NCI-H1092 treated with DMSO at 0.1 percent for 48 hours (cell line): Measurements from ENCODE around the gene MIPOL1.
A peak's percentile ranks its signal among the peaks of the same experiment; 100 is the strongest.

ENCODE experiments used
- DNase-seq: peaks from one replicate; lab custom pipeline; 2025; lab: John Stamatoyannopoulos, UW

Gene MIPOL1

DNA sequence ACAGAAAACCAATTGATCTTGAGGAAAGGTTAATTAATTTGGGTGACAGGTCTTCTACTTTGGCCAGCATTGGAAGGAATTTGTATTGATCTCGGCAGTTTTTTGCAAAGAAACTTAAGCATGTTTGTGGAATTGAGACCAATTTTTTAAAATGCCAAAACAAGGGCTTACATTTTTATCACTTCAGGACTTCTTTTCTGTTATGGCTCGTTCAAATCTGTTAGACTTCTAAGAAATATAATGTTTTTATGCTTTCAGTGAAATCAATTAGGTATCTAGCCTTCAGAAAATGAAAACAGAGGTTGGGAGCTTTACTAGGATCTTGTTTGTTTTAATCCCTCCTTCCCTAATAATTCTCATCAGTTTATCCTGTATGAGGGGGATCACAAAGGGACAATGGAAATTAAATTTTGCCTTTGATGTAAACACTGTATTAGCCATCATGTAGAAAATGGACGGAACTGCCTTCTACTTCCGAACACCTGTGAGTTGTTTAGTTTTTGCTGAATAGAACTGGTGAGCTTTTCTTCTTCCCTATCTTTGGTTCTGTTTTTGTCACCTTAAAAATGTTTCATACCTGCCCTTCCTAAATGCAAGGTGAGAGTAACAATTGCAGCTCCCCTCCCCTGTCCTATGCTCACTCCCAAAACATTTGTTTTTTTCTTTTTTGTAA, 389.5 kb downstream of the MIPOL1 start:
- DNase-seq: peak; percentile 88

DNA sequence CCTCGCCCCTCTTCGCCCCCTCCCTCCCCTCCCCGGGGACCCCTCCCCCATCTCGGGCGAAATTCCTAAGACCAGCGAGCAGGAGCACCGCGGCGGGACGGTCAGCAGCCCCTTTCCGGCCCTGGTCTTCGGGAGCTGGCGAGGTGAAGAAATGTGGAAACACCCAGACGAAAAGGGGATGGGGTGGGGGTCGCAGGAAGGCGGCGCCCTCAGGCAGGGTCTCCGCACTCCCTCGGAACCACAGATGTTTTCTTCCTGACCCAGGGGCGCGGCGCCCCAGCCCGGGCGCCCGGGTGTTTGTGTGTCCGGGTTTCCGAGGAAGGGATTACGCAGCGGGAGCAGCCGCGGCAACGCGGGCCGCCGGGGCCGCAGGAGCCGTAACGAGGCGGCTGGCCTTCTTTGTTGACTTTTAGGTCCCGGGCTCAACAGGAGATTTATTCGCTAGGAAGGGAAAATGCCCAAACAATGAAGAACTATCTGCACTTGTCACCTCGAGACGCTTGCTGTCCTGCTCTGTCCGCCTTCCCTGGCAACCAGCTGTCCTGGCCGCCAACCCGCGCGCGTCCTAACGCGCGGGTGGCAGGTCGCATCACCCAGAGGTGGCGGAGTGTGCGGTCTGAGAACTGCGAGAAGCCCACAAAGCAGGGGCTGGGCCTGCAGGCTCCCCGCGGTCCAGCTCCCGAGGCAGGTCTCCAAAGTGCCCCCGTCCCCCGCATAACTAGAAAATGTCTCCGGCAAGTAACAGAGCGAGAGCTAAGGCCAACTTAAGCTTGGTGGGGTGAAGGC, 390.3 kb downstream of the MIPOL1 start:
- peak; percentile 87 for DNase-seq

DNA sequence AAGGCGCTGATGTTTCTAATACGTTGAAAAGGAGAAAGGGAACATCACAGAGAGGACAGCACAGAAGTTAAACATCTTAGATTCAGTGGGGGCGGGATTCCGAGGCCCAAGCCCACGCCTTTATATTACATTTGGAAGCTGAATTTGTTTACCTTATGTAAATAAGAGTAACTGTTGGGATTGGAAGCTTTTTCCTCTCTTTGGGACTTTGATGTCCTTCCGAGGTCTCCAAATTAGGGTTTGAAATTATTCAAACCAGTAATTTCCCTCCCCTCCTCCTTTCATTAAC, 390.9 kb downstream of the MIPOL1 start:
- peak; percentile 89 for DNase-seq

DNA sequence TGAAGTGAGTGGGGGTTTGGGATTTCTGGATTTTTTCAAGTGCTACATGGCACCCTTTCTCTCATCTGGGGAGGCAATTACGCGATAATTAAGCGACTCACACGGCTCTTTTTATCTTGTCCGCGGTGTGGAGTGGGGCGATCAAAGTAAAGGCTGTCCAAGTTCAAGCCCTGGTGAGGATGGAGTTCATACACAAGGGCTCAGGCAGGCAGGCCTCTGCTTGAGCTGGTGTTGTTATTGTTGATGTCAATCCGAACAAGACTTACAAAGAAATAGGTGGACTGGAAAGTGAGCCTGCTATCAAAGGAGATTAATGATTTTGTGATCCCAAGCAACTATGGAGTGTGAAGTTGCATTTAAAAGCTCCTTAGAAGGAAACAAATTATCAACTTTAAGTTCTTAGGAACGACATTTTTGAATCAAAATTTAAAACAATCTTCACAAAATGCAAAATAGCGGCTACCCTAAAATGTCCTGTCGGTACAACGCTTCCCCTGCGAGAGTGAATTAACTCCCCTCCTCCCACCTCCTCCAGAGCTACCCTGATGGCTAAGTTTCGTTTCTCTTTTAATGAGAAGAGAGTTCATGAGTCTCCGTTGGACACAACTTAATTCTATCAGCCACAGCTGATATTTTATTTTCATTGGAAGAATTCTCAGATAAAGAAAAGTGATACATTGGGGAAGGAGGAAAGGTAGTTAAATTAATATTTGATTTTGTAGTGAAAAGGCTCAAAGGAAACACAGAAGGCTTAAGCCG, 391.4 kb downstream of the MIPOL1 start:
- DNase-seq: peak; percentile 90

DNA sequence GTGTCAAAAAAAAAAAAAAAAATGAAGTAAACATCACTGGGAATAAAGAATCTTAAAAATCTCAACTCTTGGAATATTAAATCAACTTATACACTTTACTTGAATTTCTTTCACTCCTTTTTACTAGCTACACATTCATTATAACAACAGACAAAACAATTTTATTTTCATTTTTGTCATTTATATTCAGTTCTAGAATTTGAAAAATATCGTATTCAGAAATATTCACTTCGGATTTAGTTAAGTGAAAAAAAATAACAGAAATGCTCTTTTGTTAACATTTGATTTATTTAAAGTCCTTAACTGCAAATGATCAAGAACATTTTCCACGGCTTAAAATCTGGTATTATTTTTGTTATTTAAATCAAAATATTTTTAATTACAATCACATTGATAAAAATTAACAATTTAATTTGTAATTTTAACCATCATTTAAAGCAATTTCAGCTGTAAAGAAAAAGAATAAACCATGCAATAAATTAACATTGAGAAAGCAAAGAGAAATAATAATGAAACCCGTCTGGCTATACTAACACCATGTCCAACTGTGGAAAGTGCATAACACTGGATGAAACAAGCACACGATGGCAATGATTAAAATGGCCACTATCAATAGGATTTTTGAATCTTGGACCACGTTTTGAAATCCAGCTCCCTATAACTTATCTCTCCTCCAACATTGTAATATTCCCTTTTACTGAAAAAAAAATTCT, 392.1 kb downstream of the MIPOL1 start:
- peak; percentile 87 for DNase-seq

DNA sequence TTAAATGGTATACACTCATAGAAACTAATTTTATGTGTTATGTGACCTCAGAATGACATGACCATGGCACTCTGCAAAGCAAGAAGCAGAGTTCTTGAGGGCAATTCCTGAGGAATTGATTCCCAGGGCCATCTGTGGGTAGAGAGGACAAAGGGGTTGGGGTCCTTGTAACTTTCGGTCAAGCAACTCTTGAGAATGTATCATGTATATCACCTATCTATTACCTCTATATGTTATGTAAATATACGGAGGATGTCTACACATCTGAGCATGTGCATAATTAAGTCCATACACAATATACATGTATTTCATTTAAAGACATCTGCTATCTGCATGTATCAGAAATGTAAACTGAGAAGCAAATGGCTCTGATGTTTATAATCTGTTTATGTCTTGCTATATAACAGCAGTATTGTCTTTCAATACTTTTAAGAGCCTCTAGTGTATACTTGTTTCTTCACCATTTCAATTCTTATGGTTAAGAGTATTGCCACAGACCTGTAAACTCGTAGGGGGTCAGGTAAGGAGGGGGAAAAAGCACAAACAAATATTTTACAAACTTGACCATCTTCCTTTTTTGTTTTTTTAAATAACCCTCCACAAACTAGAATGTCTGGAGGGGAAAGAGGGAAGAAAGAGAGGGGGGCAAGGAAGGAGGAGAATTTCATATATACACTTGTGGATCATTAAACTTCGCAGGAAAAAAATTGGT, 392.8 kb downstream of the MIPOL1 start:
- peak; percentile 86 for DNase-seq

DNA sequence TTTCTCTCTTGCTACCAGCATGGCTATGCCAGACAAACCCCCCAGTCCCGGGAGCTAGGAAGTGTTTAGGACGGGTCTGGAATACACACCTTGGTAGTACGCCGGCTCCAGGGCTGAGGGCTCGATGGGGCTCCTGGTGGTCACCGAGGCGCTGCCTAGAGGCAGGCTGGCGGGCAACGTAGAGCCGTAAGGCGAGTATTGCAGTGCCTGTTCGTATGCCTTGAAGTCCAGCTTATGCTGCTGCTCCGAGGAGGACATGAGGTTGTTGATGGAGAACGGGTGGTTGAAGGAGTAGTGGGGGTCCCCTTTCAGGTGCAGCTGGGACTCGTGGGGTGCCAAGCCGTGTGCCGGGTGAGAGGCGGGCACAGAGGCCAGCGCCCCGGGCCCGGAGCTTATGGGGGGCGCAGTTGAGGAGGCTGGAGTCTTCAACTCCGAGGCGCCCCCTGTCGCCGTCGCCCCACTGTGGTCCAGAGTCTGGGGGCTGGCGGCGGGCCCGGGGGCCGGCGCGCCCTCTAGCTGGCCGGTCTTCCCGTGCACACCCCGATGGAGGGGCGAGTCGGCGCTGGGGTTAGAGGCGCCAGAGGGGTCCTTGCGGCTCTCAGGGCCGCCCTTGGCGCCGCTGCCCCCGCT, 393.7 kb downstream of the MIPOL1 start:
- peak; percentile 92 for DNase-seq

DNA sequence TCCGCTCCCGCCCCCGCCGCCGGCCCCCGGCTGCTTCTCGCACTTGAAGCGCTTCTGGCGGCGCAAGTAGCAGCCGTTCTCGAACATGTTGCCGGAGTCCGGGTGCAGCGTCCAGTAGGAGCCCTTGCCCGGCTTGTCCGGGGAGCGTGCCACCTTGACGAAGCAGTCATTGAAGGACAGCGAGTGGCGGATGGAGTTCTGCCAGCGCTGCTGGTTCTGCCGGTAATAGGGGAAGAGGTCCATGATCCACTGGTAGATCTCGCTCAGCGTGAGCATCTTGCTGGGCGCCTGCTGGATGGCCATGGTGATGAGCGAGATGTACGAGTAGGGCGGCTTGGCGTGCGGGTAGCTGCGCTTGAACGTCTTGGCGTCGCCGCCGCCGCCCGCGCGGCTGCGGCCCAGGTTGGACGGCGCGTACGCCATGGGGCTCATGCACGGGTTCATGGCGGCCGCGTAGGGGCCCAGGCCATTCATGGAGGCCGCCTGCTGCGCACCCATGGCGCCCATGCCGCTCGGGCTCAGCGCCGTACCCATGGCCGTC, 394.3 kb downstream of the MIPOL1 start:
- DNase-seq: peak; percentile 88

DNA sequence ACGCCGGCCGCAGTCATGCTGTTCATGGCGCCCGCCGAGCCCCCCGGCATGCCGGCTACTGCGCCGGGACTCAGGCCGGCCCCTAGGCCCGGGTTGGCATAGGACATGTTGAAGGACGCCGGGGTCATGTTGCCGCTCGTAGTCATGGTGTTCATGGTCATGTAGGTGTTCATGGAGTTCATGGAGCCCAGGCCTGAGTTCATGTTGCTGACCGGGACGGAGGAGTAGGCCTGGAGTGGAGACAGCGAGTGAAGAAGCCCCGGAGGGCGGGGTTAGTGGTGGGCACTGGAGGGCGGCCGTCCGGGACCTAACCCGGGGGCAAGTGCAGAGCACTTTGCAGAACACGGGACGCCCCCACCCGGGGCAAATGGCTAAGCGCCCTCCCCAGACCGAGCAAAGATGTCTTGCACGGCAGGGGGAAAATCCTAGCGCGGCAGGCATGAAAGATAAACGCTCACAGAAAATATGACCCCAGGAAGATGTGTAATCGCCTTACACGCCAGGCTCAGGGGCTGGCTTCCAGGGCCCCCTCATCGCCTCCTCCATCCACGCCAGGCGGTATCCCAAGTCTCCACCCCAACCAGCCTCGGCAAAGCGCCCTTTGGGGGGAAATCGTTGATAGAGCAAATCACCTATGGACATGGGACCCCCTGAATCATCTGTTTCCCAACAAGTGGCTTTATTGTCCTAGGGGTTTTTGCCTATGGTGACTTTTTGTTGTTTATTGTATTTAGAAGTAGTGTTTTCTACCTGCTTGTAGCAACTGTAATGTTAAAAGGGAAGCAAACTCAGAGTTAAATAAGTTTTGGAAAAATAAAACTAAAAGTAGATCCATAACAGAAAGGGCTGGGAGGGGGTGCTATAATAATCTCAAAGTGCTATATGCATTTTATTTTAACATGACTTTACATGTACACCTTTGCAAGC, 395.0 kb downstream of the MIPOL1 start:
- DNase-seq: peak; percentile 79

DNA sequence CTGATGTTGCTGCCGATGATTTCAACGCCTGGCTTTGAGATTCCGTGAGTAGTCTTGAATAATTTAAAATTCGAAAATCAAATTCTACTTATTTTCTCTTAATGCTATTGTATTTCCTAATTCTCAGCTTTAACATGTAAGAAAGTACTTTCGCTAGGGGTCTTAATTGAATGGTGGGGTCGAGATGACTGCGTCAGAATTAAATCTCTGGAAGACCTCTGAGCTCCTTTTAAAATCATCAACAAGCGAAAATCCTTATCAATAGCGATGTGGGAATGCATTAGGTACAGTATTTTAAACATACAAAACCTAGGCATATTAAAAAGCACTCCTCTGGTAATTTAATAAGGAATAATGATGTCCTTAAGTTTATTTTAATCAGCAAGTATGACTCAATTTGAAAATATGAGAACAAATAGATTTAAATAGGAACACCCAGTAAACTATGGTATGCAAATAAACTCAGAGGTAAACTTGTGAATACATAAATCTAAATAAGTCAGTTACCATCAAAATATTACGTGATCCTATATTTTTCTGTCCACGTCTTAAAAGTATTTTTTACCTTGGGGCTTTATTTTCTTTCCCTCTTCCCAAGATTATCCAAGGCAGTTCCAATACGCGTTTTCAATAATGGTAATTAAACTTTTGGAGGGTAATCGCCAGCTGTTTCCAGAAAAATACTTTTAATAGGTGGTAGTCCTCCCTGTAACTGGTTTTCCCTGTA, 395.9 kb downstream of the MIPOL1 start:
- peak; percentile 82 for DNase-seq

DNA sequence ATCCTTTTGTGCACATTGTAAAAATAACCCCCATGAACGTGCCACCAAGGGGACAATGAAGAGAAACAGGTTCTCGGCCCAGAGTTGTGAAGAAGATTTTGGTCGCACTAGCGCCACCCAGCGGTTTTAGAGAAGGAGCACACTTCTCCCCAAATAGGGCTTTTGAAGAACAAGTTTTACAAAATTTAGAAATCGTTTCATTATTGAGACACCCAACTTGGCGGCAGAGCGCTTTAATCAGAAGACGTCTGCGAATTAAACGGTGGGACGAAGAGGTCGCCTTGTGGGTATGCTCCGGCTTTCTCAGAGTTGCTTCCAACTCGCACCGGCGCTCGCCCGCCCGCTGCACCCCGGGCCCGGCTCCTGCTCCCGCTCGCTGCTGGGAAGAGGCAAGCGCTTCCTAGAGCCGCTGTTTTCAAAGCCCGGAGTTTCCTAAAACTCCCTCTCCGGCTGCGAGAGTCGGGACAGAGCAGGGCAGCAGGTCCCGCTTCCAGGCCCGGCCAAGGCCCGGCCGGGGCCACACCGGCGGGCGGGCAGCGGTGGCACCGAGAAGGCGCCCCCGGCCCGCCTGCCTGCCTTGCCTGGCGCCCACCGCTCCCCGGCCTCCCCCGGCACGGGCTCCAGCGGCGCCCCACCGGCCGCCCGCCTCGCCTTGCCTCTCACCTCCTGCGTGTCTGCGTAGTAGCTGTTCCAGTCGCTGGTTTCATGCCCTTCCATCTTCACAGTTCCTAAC, 396.7 kb downstream of the MIPOL1 start:
- DNase-seq: peak; percentile 96

DNA sequence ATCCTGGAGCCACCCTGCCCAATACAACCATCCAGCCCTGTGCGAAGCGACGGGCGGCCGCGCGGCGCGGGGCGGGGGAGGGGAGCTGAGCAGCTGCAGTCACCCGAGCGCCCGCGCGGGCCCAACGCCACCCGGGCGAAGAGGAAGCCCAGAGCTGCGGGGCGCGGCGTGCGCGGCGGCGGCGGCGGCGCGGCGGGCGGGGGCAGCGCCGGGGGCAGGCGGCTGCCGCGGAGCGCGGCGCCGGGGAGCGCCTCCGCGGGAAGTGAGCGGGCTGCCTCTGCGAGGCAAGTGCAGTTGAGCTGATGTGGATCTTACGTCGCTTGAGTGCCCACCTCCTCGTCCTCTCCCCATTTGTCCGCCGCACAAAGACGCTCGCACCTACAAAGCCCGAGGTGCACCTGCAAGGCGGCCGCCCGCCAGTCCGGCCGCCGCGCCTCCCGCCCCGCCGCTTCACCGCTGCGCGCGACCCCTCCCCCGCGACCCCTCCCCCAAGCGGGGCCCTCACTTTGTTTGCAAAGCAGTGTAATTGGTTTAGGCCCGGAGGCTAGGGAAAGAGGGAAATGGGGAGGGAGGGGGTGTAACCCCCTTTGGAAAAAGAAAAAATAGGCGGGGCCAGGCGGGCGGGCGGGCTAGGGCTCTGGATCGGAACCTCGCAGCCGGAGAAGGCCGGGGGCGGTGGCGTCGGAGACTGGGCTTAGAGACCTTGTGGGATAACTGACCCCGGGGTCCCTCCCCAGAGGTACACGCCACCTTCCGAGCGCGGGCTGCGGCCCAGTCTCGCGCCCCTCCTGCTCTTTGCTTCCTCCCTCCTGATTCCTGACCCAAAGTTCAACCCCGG, 397.5 kb downstream of the MIPOL1 start, which contains the start of the genes FOXA1 and TTC6:
FOXA1 (minus strand) TSS at position 279 of the 838 bp plus-strand sequence; CDS start at position 2, 277 bp downstream.
TTC6 (plus strand) TSS at position 659 of the 838 bp plus-strand sequence. CDS start 26,436 bp downstream, outside the sequence.
- DNase-seq: peak; percentile 95

DNA sequence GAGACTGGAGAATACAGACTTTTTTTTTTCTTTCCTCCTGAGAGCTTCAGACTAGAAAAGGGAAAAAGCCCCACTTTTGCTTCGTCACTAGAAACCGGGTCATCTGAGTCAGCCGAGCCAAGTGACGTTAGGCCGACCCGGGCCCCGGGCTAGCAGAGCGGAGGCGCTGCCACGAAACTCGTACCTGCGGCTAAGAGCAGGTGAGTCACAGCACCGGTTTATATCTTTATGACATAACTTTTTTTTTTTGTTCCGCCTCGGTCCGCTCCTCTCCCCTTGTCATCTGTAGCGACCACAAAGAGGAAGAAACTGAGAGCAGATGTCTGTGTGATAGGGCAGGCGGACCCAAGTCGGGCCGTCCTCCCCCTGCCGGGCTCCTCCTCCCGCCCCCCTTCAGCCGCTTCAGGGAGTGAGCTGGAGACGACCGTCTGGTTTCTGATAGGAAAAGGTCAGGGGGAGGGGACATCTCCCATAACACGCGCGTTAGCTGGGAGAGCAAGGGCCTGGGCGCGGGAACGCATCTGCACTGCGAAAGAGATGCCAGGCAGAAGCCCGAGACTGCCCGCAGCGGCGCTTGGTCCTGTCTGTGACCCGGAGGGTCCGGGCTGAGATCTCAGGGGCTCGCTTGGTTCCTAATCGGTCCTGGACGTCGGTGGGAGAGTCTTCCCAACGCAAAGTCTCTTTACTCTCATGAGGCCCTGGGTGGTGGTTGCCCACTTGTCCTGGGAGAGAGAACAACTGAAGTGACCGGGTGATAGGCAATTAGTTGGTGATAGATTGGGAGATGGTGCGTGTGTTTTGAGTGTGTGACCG, 398.3 kb downstream of the MIPOL1 start:
- peak; percentile 96 for DNase-seq

DNA sequence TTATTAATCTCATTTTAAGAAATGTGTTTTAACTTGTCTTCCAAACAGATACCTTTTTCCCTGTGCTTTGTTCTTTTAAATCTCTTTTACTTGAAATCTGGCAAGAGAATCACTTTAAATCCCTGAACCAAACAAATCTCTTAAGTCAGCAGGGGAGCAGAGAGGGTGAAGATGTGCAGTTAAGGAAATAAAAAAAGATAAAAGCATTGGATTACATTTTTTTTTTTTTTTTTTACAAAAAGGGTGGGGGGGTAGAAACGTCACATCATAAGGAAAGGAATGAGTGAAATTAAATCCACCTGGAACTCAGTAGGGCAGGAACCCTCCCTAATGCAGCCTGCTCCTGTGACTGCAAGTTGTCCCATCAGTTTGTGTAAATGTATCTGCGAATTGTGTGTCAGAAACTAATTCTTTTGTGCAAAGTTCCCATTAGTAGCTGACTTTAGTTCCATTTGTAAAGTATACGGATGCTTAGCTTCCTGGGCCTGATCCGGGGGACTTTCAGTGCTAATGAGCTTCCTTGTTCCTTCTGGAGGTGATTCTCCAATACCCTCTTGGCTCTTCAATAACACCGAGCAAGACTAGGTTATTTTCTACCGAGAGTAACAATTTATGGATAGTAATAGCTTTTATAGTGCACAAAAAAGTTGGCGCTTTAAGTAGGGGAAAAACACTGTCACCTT, 399.2 kb downstream of the MIPOL1 start:
- DNase-seq: peak; percentile 64

DNA sequence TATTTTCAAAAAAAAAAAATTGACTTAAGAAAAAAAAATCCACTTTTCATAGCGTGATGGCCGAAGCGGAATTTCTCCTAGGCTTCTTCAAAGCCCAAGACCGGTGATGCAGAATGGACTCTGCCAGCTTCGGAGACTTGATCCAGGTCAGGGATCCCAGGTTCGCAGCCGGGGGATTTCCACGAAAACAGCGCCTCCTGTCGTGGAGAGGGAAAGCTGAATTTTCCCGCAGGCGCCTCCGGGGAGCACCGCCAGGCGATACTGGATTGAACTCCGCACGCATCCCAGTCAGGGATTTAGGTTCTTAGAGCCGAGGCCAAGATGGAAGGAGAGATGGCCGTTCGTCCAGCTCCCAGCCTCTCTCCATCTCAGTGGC, 399.8 kb downstream of the MIPOL1 start:
- no peak for DNase-seq
